ENCODE data around the gene PBX2.
"Not testable (repeated sequence)": the region's sequence is repeated elsewhere in the genome, so short reads cannot be mapped to it uniquely, and the experiment has no call there.

DNA sequence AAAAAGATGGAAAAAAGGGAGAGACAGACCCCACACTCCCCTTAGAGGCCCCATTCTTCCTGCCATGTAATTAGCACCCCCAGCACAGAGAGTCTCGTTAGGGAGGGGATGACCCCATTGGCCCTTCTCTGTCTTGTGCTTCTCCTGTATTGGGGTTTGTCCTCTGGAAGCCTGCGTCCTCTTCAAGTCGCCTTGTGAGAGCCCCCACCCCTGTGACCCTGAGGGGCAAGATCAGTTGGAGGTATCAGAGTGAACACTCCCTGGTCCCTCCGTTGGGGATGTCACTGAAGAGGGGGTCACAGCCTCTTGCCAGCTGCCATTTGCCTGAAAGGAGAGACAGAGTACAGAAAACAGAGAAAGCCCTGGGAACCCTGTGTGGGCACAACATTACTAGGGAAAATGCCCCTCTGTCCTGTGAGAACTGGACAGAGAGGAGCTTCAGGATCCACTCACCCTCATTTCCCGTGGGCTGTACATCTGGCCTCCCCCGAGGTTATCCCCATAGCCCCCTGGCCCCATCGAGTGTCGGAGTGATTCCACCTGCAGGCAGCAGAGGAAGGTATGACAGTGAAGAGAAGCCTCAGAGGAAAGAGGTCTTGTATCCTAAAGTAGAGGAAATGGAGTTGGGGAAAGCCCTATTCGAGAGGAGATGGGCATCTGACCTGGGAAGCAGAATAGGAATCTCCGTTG, 3.7 kb downstream of the PBX2 start:
- TF ChIP-seq, protein P1, sequence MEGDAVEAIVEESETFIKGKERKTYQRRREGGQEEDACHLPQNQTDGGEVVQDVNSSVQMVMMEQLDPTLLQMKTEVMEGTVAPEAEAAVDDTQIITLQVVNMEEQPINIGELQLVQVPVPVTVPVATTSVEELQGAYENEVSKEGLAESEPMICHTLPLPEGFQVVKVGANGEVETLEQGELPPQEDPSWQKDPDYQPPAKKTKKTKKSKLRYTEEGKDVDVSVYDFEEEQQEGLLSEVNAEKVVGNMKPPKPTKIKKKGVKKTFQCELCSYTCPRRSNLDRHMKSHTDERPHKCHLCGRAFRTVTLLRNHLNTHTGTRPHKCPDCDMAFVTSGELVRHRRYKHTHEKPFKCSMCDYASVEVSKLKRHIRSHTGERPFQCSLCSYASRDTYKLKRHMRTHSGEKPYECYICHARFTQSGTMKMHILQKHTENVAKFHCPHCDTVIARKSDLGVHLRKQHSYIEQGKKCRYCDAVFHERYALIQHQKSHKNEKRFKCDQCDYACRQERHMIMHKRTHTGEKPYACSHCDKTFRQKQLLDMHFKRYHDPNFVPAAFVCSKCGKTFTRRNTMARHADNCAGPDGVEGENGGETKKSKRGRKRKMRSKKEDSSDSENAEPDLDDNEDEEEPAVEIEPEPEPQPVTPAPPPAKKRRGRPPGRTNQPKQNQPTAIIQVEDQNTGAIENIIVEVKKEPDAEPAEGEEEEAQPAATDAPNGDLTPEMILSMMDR (IDR thresholded peaks at IDR 0.05; ENCODE audit: low read depth, low read length): not testable (repeated sequence)
- not testable (repeated sequence) for TF ChIP-seq POLR2A (IDR thresholded peaks at IDR 0.05; ENCODE audit: extremely low read depth, insufficient read length)

All from NB4 (cell line).